HCT116 (cell line): ENCODE data around the gene TIMM10B. TPM values are rescaled to one million over a fixed set of nuclear protein-coding genes. Genes with fewer than 3 reads are reported as not detected.
"Not testable (repeated sequence)": the region's sequence is repeated elsewhere in the genome, so short reads cannot be mapped to it uniquely, and the experiment has no call there.

ENCODE experiments used
- ATAC-seq: fragments of 200-7000 bp; cut with Tn5 transposase; 2 replicates; pipeline ENCODE4 v1.9.1; 2020; ENCODE audit warnings: mild to moderate bottlenecking, moderate library complexity
- BruUV-seq: library from RNA; stranded (reverse); fragments of 400-500 nt; replicated peaks from 2 replicates; lab custom pipeline; 2021; lab: Mats Ljungman, UMichigan
- CTCF ChIA-PET: fragments of 300-600 bp; sonication (Branson Sonifier 250); formaldehyde crosslinking; loops from one replicate; lab custom pipeline; 2021; ENCODE audit warnings: antibody characterized with exemption; lab: Charles Lee
- POLR2A ChIA-PET: fragments of 300-600, 350-600 bp; sonication (Branson Sonifier 250); formaldehyde crosslinking; loops from one replicate; lab custom pipeline; 2021; ENCODE audit warnings: antibody characterized with exemption; lab: Charles Lee
- RAD21 ChIA-PET, 2 experiments: fragments of 300-600 bp; sonication (Branson Sonifier 250); formaldehyde crosslinking; loops; one replicate each; lab custom pipeline; 2023; ENCODE audit warnings: low total read pairs in 2 of 2; ENCODE audit not compliant: uncharacterized antibody in 2 of 2, unreplicated experiment in 2 of 2, low non-redundant PET in 1 of 2; lab: Charles Lee
- DNase-seq: peaks from one replicate; pipeline ENCODE4 v3.0.0-alpha.2; 2010; ENCODE audit warnings: low read depth, low spot score
- H2AFZ ChIP-seq: fragments of 200-600 bp; shearing (Covaris generic), sonication (generic); 2 replicates; pipeline ENCODE4 v1.6.1; 2017; ENCODE audit warnings: low read depth, mixed run types, mixed read lengths, antibody characterized with exemption, low read length; ENCODE audit not compliant: poor library complexity, severe bottlenecking
- H3K27ac ChIP-seq: 2 replicates; pipeline ENCODE4 v1.5.1; 2012; ENCODE audit warnings: low read depth, low read length
- H3K27me3 ChIP-seq: fragments of 200-600 bp; sonication (generic); 2 replicates; pipeline ENCODE4 v1.6.1; 2016; ENCODE audit warnings: mixed run types, low read length, mixed read lengths; ENCODE audit not compliant: insufficient read depth
- H3K36me3 ChIP-seq, 2 experiments: fragments of 200-500 bp in 1 of 2; fragments of 200-600 bp in 1 of 2; sonication (Bioruptor generic) in 1 of 2; sonication (generic) in 1 of 2; 2 replicates each; pipeline versions ENCODE4 v1.5.1 to v1.6.1; 2014 to 2016; ENCODE audit warnings: low read length in 2 of 2, inconsistent platforms in 1 of 2, mixed read lengths in 1 of 2, mixed run types in 1 of 2; ENCODE audit not compliant: insufficient read depth in 2 of 2, control insufficient read depth in 1 of 2
- H3K4me1 ChIP-seq, 2 experiments: fragments of 200-600 bp in 1 of 2; sonication (generic) in 1 of 2; 2 replicates each; pipeline versions ENCODE4 v1.5.1 to v1.6.1; 2012 to 2017; ENCODE audit warnings: low read length in 2 of 2, inconsistent platforms in 1 of 2, mild to moderate bottlenecking in 1 of 2, mixed read lengths in 1 of 2, mixed run types in 1 of 2, moderate library complexity in 1 of 2; ENCODE audit not compliant: insufficient read depth in 2 of 2, control insufficient read depth in 1 of 2
- H3K4me2 ChIP-seq: fragments of 200-600 bp; sonication (generic); 2 replicates; pipeline ENCODE4 v1.6.1; 2017; ENCODE audit warnings: mixed run types, low read length, mixed read lengths
- H3K4me3 ChIP-seq, 2 experiments: fragments of 200-600 bp in 1 of 2; sonication (generic) in 1 of 2; replicated peaks in 1 of 2; 2 replicates each; pipeline ENCODE4 v1.5.1; 2011 to 2016; ENCODE audit warnings: low read length in 2 of 2, control low read depth in 1 of 2, low read depth in 1 of 2, mild to moderate bottlenecking in 1 of 2, mixed read lengths in 1 of 2, mixed run types in 1 of 2
- H3K79me2 ChIP-seq: fragments of 200-600 bp; sonication (generic); 2 replicates; pipeline ENCODE4 v1.6.1; 2017; ENCODE audit warnings: mild to moderate bottlenecking, mixed run types, low read length, moderate library complexity, mixed read lengths; ENCODE audit not compliant: insufficient read depth
- H3K9ac ChIP-seq: fragments of 200-600 bp; sonication (generic); 2 replicates; pipeline ENCODE4 v1.6.1; 2016; ENCODE audit warnings: low read length, mixed read lengths
- H3K9me2 ChIP-seq: fragments of 200-600 bp; sonication (generic), shearing (Covaris generic); 2 replicates; pipeline ENCODE4 v1.6.1; 2017; ENCODE audit warnings: mixed run types, mild to moderate bottlenecking, moderate library complexity; ENCODE audit not compliant: insufficient read depth
- H3K9me3 ChIP-seq, 2 experiments: fragments of 200-500 bp in 1 of 2; fragments of 200-600 bp in 1 of 2; sonication (Bioruptor generic) in 1 of 2; sonication (generic) in 1 of 2; 2 replicates each; pipeline ENCODE4 v1.6.1; 2014 to 2017; ENCODE audit warnings: low read length in 2 of 2, mixed read lengths in 2 of 2, inconsistent platforms in 1 of 2, low read depth in 1 of 2, mild to moderate bottlenecking in 1 of 2, mixed run types in 1 of 2, moderate library complexity in 1 of 2; ENCODE audit not compliant: control insufficient read depth in 1 of 2, insufficient read depth in 1 of 2
- H4K20me1 ChIP-seq: fragments of 200-600 bp; sonication (generic), shearing (Covaris generic); 2 replicates; pipeline ENCODE4 v1.6.1; 2017; ENCODE audit warnings: mixed run types, mild to moderate bottlenecking, moderate library complexity; ENCODE audit not compliant: insufficient read depth
- CBX3 ChIP-seq: IDR thresholded peaks from 2 replicates; pipeline ENCODE4 v1.6.1; 2012; ENCODE audit warnings: low read depth
- CEBPB ChIP-seq: IDR thresholded peaks from 2 replicates; pipeline ENCODE4 v1.6.1; 2012; ENCODE audit warnings: low read depth
- EZH2 ChIP-seq: fragments of 200-600 bp; sonication (generic); IDR thresholded peaks from 2 replicates; pipeline ENCODE4 v1.6.1; 2017; ENCODE audit warnings: antibody characterized with exemption, mixed run types
- POLR2A ChIP-seq: IDR thresholded peaks from 2 replicates; pipeline ENCODE4 v1.7.0; 2011; ENCODE audit warnings: borderline replicate concordance; ENCODE audit not compliant: insufficient read depth, insufficient read length; ENCODE audit errors: extremely low read depth
- POLR2AphosphoS5 ChIP-seq: IDR thresholded peaks from 2 replicates; pipeline ENCODE4 v1.6.1; 2011; ENCODE audit warnings: mild to moderate bottlenecking, low read depth, low read length, moderate library complexity
- RAD21 ChIP-seq: IDR thresholded peaks from 2 replicates; pipeline ENCODE4 v1.6.1; 2012; ENCODE audit warnings: low read depth, mild to moderate bottlenecking
- TCF7L2 ChIP-seq: IDR thresholded peaks from 2 replicates; pipeline ENCODE4 v1.7.0; 2011; ENCODE audit warnings: borderline replicate concordance, inconsistent platforms; ENCODE audit not compliant: insufficient read depth, insufficient read length; ENCODE audit errors: extremely low read depth
- ZFX ChIP-seq: fragments of 450-650 bp; IDR thresholded peaks from 2 replicates; pipeline ENCODE4 v1.6.1; 2017
- intact Hi-C: fragments of 100-400 bp; cut with micrococcal nuclease; formaldehyde crosslinking; loops from 2 replicates; pipeline ENCODE4 v1.10.0; 2022
- total RNA-seq: library from RNA; stranded (reverse); gene quantifications from one replicate; pipeline ENCODE4 v1.2.1, GENCODE V29; 2021; ENCODE audit not compliant: unreplicated experiment
- TF ChIP-seq, protein P1 (sequence below): IDR thresholded peaks from 2 replicates; pipeline ENCODE4 v1.6.1; 2012
- TF ChIP-seq, protein P2 (sequence below): IDR thresholded peaks from 2 replicates; pipeline ENCODE4 v1.6.1; 2012; ENCODE audit warnings: low read depth

The TIMM10B gene
- total RNA-seq, 1 experiment from 2014 or later: 22.9 TPM

DNA sequence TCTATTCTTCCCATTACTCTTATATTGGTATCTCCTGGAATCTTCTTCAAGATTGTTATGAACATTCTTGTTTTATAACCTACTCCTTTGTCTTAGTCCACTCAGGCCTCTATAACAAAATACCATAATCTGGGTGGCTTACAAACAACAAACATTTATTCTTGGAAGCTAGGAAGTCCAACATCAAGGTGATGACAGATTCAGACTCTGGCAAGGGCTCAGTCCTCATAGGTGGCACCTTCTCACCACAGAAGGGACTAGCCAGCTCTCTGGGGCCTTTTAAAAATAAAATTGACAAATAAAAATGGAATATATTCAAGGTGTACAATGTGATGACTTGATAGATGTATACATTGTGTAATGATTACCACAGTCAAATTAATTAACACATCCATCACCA is 35.6 kb downstream of the TIMM10B start:
- no peaks in the 10 kb centered on the region for H4K20me1 ChIP-seq
- H3K27ac ChIP-seq: no peak overlapping the region
- TF ChIP-seq POLR2AphosphoS5 (no peak), POLR2A (no peak)
- ChIA-PET POLR2A (no interaction called here), RAD21 (no interaction called here), CTCF (no interaction called here)
- no peaks in the 10 kb centered on the region for H3K4me1 ChIP-seq
- no peaks in the 10 kb centered on the region for H3K36me3 ChIP-seq
- H3K4me2 ChIP-seq: no peak overlapping the region
- H2AFZ ChIP-seq: no peak overlapping the region
- H3K9me2 ChIP-seq: no peaks in the 10 kb centered on the region
- intact Hi-C loops: no loop called here
- H3K27me3 ChIP-seq: no peaks in the 10 kb centered on the region
- no peak for ATAC-seq
- no peaks in the 10 kb centered on the region for H3K79me2 ChIP-seq
- DNase-seq: no peak
- no peak overlapping the region for H3K9ac ChIP-seq
- no peaks in the 10 kb centered on the region for H3K9me3 ChIP-seq
- BruUV-seq: no TSS peak
- no peak overlapping the region for H3K4me3 ChIP-seq

DNA sequence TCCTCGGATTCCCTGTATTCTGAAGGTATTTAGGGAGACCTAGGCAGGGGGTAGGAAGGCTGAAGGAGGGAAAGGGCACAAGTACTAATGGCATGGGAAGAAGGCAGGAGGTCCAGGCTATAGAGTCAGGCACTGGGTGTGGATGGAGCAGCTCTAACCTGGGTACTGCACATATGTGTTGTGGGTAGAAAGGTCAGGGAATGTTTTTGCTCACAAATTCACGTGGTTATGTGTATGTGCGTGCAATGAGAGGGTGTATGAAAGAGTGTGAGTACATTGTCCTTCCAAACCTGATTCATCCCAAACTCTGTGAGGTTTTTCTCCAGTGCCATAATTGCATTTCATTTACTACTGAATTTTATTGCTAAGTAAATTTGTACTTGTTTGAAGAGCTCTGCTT is 39.0 kb downstream of the TIMM10B start:
- Histone ChIP-seq H3K9me3 (no peaks in the 10 kb centered on the region), H3K4me2 (no peak overlapping the region), H3K4me1 (peaks cover 8 to 11% of the 10 kb centered on the region in 2 experiments; a peak in 3 of 4 replicates), H3K79me2 (no peaks in the 10 kb centered on the region), H3K27me3 (no peaks in the 10 kb centered on the region), H3K9ac (no peak overlapping the region), H4K20me1 (no peaks in the 10 kb centered on the region), H3K4me3 (no peak overlapping the region), H3K27ac (no peak overlapping the region), H2AFZ (no peak overlapping the region), H3K9me2 (no peaks in the 10 kb centered on the region), H3K36me3 (no peaks in the 10 kb centered on the region)
- ChIA-PET POLR2A (no interaction called here), RAD21 (no interaction called here), CTCF (no interaction called here)
- no TSS peak for BruUV-seq
- ATAC-seq: no peak
- TF ChIP-seq, protein P1, sequence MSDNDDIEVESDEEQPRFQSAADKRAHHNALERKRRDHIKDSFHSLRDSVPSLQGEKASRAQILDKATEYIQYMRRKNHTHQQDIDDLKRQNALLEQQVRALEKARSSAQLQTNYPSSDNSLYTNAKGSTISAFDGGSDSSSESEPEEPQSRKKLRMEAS: no peak
- TF ChIP-seq CEBPB (no peak), EZH2 (no peak), CBX3 (no peak), TCF7L2 (no peak), ZFX (no peak), RAD21 (no peak)
- TF ChIP-seq, protein P2, sequence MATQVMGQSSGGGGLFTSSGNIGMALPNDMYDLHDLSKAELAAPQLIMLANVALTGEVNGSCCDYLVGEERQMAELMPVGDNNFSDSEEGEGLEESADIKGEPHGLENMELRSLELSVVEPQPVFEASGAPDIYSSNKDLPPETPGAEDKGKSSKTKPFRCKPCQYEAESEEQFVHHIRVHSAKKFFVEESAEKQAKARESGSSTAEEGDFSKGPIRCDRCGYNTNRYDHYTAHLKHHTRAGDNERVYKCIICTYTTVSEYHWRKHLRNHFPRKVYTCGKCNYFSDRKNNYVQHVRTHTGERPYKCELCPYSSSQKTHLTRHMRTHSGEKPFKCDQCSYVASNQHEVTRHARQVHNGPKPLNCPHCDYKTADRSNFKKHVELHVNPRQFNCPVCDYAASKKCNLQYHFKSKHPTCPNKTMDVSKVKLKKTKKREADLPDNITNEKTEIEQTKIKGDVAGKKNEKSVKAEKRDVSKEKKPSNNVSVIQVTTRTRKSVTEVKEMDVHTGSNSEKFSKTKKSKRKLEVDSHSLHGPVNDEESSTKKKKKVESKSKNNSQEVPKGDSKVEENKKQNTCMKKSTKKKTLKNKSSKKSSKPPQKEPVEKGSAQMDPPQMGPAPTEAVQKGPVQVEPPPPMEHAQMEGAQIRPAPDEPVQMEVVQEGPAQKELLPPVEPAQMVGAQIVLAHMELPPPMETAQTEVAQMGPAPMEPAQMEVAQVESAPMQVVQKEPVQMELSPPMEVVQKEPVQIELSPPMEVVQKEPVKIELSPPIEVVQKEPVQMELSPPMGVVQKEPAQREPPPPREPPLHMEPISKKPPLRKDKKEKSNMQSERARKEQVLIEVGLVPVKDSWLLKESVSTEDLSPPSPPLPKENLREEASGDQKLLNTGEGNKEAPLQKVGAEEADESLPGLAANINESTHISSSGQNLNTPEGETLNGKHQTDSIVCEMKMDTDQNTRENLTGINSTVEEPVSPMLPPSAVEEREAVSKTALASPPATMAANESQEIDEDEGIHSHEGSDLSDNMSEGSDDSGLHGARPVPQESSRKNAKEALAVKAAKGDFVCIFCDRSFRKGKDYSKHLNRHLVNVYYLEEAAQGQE: no peak
- DNase-seq: no peak
- intact Hi-C loops: no loop called here

DNA sequence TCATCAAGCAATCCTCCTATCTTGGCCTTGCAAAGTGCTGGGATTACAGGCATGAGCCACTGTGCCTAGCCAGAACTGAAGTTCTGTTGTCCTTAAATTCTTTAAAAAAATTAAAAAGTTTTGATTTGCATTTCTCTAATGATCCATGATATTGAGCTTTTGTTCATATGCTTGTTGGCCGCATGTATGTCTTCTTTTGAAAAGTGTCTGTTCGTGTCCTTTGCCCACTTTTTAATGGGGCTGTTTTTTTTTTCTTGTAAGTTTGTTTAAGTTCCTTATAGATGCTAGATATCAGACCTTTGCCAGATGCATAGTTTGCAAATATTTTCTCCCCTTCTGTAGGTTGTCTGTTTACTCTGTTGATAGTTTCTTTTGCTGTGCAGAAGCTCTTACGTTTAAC is 40.6 kb downstream of the TIMM10B start:
- H2AFZ ChIP-seq, H3K27me3 ChIP-seq, RAD21 ChIA-PET, H3K79me2 ChIP-seq, POLR2A ChIA-PET, H3K9me2 ChIP-seq, ATAC-seq, BruUV-seq, H3K4me2 ChIP-seq, H3K9ac ChIP-seq, H3K4me3 ChIP-seq, DNase-seq, H3K9me3 ChIP-seq, H4K20me1 ChIP-seq, H3K36me3 ChIP-seq, H3K27ac ChIP-seq, intact Hi-C loops: not testable (repeated sequence)
- CTCF ChIA-PET: interaction anchor here (1.6 kb wide), 1 partner anchor 9 kb away, joined by 6 read pairs; no protein-coding TSS in a partner anchor
- H3K4me1 ChIP-seq: peaks cover 8 to 11% of the 10 kb centered on the region in 2 experiments; a peak in 3 of 4 replicates
